ENCODE measurements around the gene C11orf58. TPM values are rescaled to one million over a fixed set of nuclear protein-coding genes. Genes with fewer than 3 reads are reported as not detected.

The C11orf58 gene
- total and polyA plus RNA-seq, 5 donors from 2014 or later: 154 to 168 (median 164) TPM

- H3K4me3 Mint-ChIP-seq: no peak overlapping the region
- peak overlapping the region in 1 of 3 donors; percentile 38 for H3K27ac Mint-ChIP-seq
- H3K9me3 Mint-ChIP-seq: peaks cover 0 to 3% (median 0%) of the 10 kb centered on the region in 7 donors
- H3K36me3 ChIP-seq (ENCODE audit: control insufficient read depth, insufficient read depth, low read length): no peaks in the 10 kb centered on the region
- H3K4me1 Mint-ChIP-seq: no peaks in the 10 kb centered on the region
- H3K27me3 Mint-ChIP-seq: no peaks in the 10 kb centered on the region
- H3K4me3 ChIP-seq (ENCODE audit: low read depth, low read length): no peak overlapping the region
- no peaks in the 10 kb centered on the region for H3K4me1 ChIP-seq (ENCODE audit: control insufficient read depth, insufficient read depth, low read length, poor library complexity, severe bottlenecking)
- no peak for DNase-seq
- no peaks in the 10 kb centered on the region for H3K9me3 ChIP-seq (ENCODE audit: control insufficient read depth in 2 of 2, low read length in 2 of 2)
- H3K27me3 ChIP-seq (ENCODE audit: control insufficient read depth, insufficient read depth, low read length): no peaks in the 10 kb centered on the region
- ATAC-seq (ENCODE audit: low read depth in 2 of 2): no peak
- H3K27ac ChIP-seq (ENCODE audit: insufficient read depth, low read length, poor library complexity, severe bottlenecking): no peak overlapping the region
- H3K36me3 Mint-ChIP-seq: no peaks in the 10 kb centered on the region
Measured at GRCh38 chr11:16781936-16782919, 43.8 kb downstream of the C11orf58 start.

GRCh38 chr11:16783321-16783801 is 44.9 kb downstream of the C11orf58 start:
- ATAC-seq (ENCODE audit: low read depth in 2 of 2): no peak

GRCh38 chr11:16784097-16784496 is 45.6 kb downstream of the C11orf58 start:
- H3K27ac Mint-ChIP-seq: peak overlapping the region in 1 of 3 donors; percentile 45
- DNase-seq (no peak), ATAC-seq (ENCODE audit: low read depth in 2 of 2) (no peak)
- H3K27me3 Mint-ChIP-seq: no peaks in the 10 kb centered on the region
- no peaks in the 10 kb centered on the region for H3K36me3 ChIP-seq (ENCODE audit: control insufficient read depth, insufficient read depth, low read length)
- H3K27me3 ChIP-seq (ENCODE audit: control insufficient read depth, insufficient read depth, low read length): no peaks in the 10 kb centered on the region
- H3K4me3 ChIP-seq (ENCODE audit: low read depth, low read length): no peak overlapping the region
- no peaks in the 10 kb centered on the region for H3K4me1 Mint-ChIP-seq
- H3K36me3 Mint-ChIP-seq: no peaks in the 10 kb centered on the region
- H3K9me3 ChIP-seq (ENCODE audit: control insufficient read depth in 2 of 2, low read length in 2 of 2): no peaks in the 10 kb centered on the region
- H3K4me3 Mint-ChIP-seq: no peak overlapping the region
- no peak overlapping the region for H3K27ac ChIP-seq (ENCODE audit: insufficient read depth, low read length, poor library complexity, severe bottlenecking)
- peaks cover 0 to 3% (median 0%) of the 10 kb centered on the region in 7 donors for H3K9me3 Mint-ChIP-seq
- H3K4me1 ChIP-seq (ENCODE audit: control insufficient read depth, insufficient read depth, low read length, poor library complexity, severe bottlenecking): no peaks in the 10 kb centered on the region

More at GRCh38 chr11:16783321-16783801, 44.9 kb downstream of the C11orf58 start:
- no peaks in the 10 kb centered on the region for H3K27me3 ChIP-seq (ENCODE audit: control insufficient read depth, insufficient read depth, low read length)
- no peak for DNase-seq
- H3K27ac ChIP-seq (ENCODE audit: insufficient read depth, low read length, poor library complexity, severe bottlenecking): no peak overlapping the region
- H3K4me3 ChIP-seq (ENCODE audit: low read depth, low read length): no peak overlapping the region
- no peaks in the 10 kb centered on the region for H3K4me1 ChIP-seq (ENCODE audit: control insufficient read depth, insufficient read depth, low read length, poor library complexity, severe bottlenecking)
- no peaks in the 10 kb centered on the region for H3K9me3 ChIP-seq (ENCODE audit: control insufficient read depth in 2 of 2, low read length in 2 of 2)
- Mint-ChIP-seq H3K4me3 (no peak overlapping the region), H3K9me3 (peaks cover 0 to 3% (median 0%) of the 10 kb centered on the region in 7 donors), H3K36me3 (no peaks in the 10 kb centered on the region), H3K4me1 (no peaks in the 10 kb centered on the region), H3K27ac (no peak overlapping the region), H3K27me3 (no peaks in the 10 kb centered on the region)
- H3K36me3 ChIP-seq (ENCODE audit: control insufficient read depth, insufficient read depth, low read length): no peaks in the 10 kb centered on the region

GRCh38 chr11:16784666-16785065 is 46.2 kb downstream of the C11orf58 start:
- H3K36me3 Mint-ChIP-seq: no peaks in the 10 kb centered on the region
- no peak overlapping the region for H3K27ac ChIP-seq (ENCODE audit: insufficient read depth, low read length, poor library complexity, severe bottlenecking)
- H3K27me3 Mint-ChIP-seq: no peaks in the 10 kb centered on the region
- ATAC-seq (ENCODE audit: low read depth in 2 of 2) (no peak), DNase-seq (no peak)
- H3K4me3 Mint-ChIP-seq: no peak overlapping the region
- no peaks in the 10 kb centered on the region for H3K4me1 Mint-ChIP-seq
- H3K4me1 ChIP-seq (ENCODE audit: control insufficient read depth, insufficient read depth, low read length, poor library complexity, severe bottlenecking): no peaks in the 10 kb centered on the region
- no peaks in the 10 kb centered on the region for H3K9me3 Mint-ChIP-seq
- no peak overlapping the region for H3K27ac Mint-ChIP-seq
- H3K4me3 ChIP-seq (ENCODE audit: low read depth, low read length): no peak overlapping the region
- no peaks in the 10 kb centered on the region for H3K27me3 ChIP-seq (ENCODE audit: control insufficient read depth, insufficient read depth, low read length)
- H3K36me3 ChIP-seq (ENCODE audit: control insufficient read depth, insufficient read depth, low read length): no peaks in the 10 kb centered on the region
- no peaks in the 10 kb centered on the region for H3K9me3 ChIP-seq (ENCODE audit: control insufficient read depth in 2 of 2, low read length in 2 of 2)

GRCh38 chr11:16785520-16786128 is 47.2 kb downstream of the C11orf58 start:
- Histone ChIP-seq H3K4me1 (ENCODE audit: control insufficient read depth, insufficient read depth, low read length, poor library complexity, severe bottlenecking) (no peaks in the 10 kb centered on the region), H3K27me3 (ENCODE audit: control insufficient read depth, insufficient read depth, low read length) (no peaks in the 10 kb centered on the region), H3K9me3 (ENCODE audit: control insufficient read depth in 2 of 2, low read length in 2 of 2) (no peaks in the 10 kb centered on the region), H3K36me3 (ENCODE audit: control insufficient read depth, insufficient read depth, low read length) (no peaks in the 10 kb centered on the region), H3K4me3 (ENCODE audit: low read depth, low read length) (no peak overlapping the region), H3K27ac (ENCODE audit: insufficient read depth, low read length, poor library complexity, severe bottlenecking) (no peak overlapping the region)
- ATAC-seq (ENCODE audit: low read depth in 2 of 2): peak; percentile 63 to 67
- no peaks in the 10 kb centered on the region for H3K27me3 Mint-ChIP-seq
- DNase-seq: peak; percentile 7 to 62 (median 35)
- no peaks in the 10 kb centered on the region for H3K9me3 Mint-ChIP-seq
- no peak overlapping the region for H3K27ac Mint-ChIP-seq
- no peak overlapping the region for H3K4me3 Mint-ChIP-seq
- no peaks in the 10 kb centered on the region for H3K4me1 Mint-ChIP-seq
- no peaks in the 10 kb centered on the region for H3K36me3 Mint-ChIP-seq

- Histone ChIP-seq H3K27me3 (ENCODE audit: control insufficient read depth, insufficient read depth, low read length) (no peaks in the 10 kb centered on the region), H3K4me3 (ENCODE audit: low read depth, low read length) (no peak overlapping the region), H3K36me3 (ENCODE audit: control insufficient read depth, insufficient read depth, low read length) (no peaks in the 10 kb centered on the region), H3K9me3 (ENCODE audit: control insufficient read depth in 2 of 2, low read length in 2 of 2) (no peaks in the 10 kb centered on the region), H3K4me1 (ENCODE audit: control insufficient read depth, insufficient read depth, low read length, poor library complexity, severe bottlenecking) (no peaks in the 10 kb centered on the region), H3K27ac (ENCODE audit: insufficient read depth, low read length, poor library complexity, severe bottlenecking) (no peak overlapping the region)
- Mint-ChIP-seq H3K36me3 (no peaks in the 10 kb centered on the region), H3K9me3 (no peaks in the 10 kb centered on the region), H3K4me3 (no peak overlapping the region), H3K27ac (no peak overlapping the region), H3K27me3 (no peaks in the 10 kb centered on the region), H3K4me1 (no peaks in the 10 kb centered on the region)
- no peak for ATAC-seq (ENCODE audit: low read depth in 2 of 2)
- DNase-seq: no peak
Measured at GRCh38 chr11:16786131-16786530, 47.7 kb downstream of the C11orf58 start.

- H3K27me3 ChIP-seq (ENCODE audit: control insufficient read depth, insufficient read depth, low read length): no peaks in the 10 kb centered on the region
- H3K4me3 Mint-ChIP-seq: no peak overlapping the region
- no peaks in the 10 kb centered on the region for H3K27me3 Mint-ChIP-seq
- H3K4me3 ChIP-seq (ENCODE audit: low read depth, low read length): no peak overlapping the region
- no peaks in the 10 kb centered on the region for H3K9me3 Mint-ChIP-seq
- H3K36me3 ChIP-seq (ENCODE audit: control insufficient read depth, insufficient read depth, low read length): no peaks in the 10 kb centered on the region
- DNase-seq: no peak
- H3K9me3 ChIP-seq (ENCODE audit: control insufficient read depth in 2 of 2, low read length in 2 of 2): no peaks in the 10 kb centered on the region
- no peak for ATAC-seq (ENCODE audit: low read depth in 2 of 2)
- no peaks in the 10 kb centered on the region for H3K4me1 Mint-ChIP-seq
- H3K27ac Mint-ChIP-seq: no peak overlapping the region
- H3K27ac ChIP-seq (ENCODE audit: insufficient read depth, low read length, poor library complexity, severe bottlenecking): no peak overlapping the region
- H3K36me3 Mint-ChIP-seq: no peaks in the 10 kb centered on the region
- H3K4me1 ChIP-seq (ENCODE audit: control insufficient read depth, insufficient read depth, low read length, poor library complexity, severe bottlenecking): no peaks in the 10 kb centered on the region
Measured at GRCh38 chr11:16787035-16787742, 48.7 kb downstream of the C11orf58 start.
